Upper lobe of left lung (tissue), 6 donors: Measurements from ENCODE around the gene JMJD1C. TPM values are rescaled to one million over a fixed set of nuclear protein-coding genes. Genes with fewer than 3 reads are reported as not detected.

Experiments
- ATAC-seq, 2 donors: fragments of 200-7000 bp; cut with Tn5 transposase; one replicate each; pipeline ENCODE4 v1.9.1; 2022; ENCODE audit warnings: mild to moderate bottlenecking in 2 of 2, moderate library complexity in 2 of 2; ENCODE audit not compliant: low FRiP score in 2 of 2
- DNase-seq, 2 donors: peaks; one replicate each; pipeline ENCODE4 v3.0.0-alpha.2; 2019 to 2020
- H3K27ac ChIP-seq, 4 donors: fragments of 200-600 bp; sonication (generic); one replicate each; pipeline ENCODE4 v1.5.1; 2016 to 2019
- H3K27me3 ChIP-seq, 4 donors: fragments of 200-600 bp; sonication (generic); one replicate each; pipeline ENCODE4 v1.5.1; 2017 to 2019
- H3K36me3 ChIP-seq, 4 donors: fragments of 200-600 bp; sonication (generic); one replicate each; pipeline ENCODE4 v1.5.1; 2016 to 2019
- H3K4me1 ChIP-seq, 4 donors: fragments of 200-600 bp; sonication (generic); one replicate each; pipeline ENCODE4 v1.5.1; 2018 to 2019
- H3K4me3 ChIP-seq, 4 donors: fragments of 200-600 bp; sonication (generic); one replicate each; pipeline ENCODE4 v1.5.1; 2017 to 2019; ENCODE audit warnings: mild to moderate bottlenecking in 2 of 4, moderate library complexity in 1 of 4
- H3K9me3 ChIP-seq, 4 donors: fragments of 200-600 bp; sonication (generic); one replicate each; pipeline ENCODE4 v1.5.1; 2018 to 2019
- EP300 ChIP-seq, 4 donors: sonication (generic); formaldehyde crosslinking; IDR thresholded peaks; one replicate each; pipeline ENCODE4 v1.5.1; 2017; ENCODE audit warnings: antibody characterized with exemption in 4 of 4, control low read depth in 2 of 4
- POLR2A ChIP-seq, 4 donors: fragments of 450-650 bp; IDR thresholded peaks; one replicate each; pipeline ENCODE4 v1.5.1; 2016 to 2017; ENCODE audit warnings: antibody characterized with exemption in 4 of 4, mild to moderate bottlenecking in 2 of 4
- POLR2AphosphoS5 ChIP-seq, 2 donors: sonication (generic); formaldehyde crosslinking; IDR thresholded peaks; one replicate each; pipeline ENCODE4 v1.5.1; 2017; ENCODE audit warnings: antibody characterized with exemption in 2 of 2
- WGBS, 2 donors: methylation state at CpG; one replicate each; pipeline ENCODE4 v1.1.5; 2017 to 2018; 5-methylcytosine and 5-hydroxymethylcytosine counted together
- total RNA-seq, 6 donors: library from RNA; depleted of rRNA in 4 of 6; stranded (reverse); fragments of >200 nt in 4 of 6; gene quantifications; one replicate each; pipeline versions ENCODE4 v1.1.0 to v1.2.1, GENCODE V29; 2016 to 2021
- TF ChIP-seq, protein P1 (sequence below), 6 experiments: fragments of 450-650 bp in 4 of 6; fragments of 200-600 bp in 2 of 6; sonication (generic) in 2 of 6; IDR thresholded peaks; one replicate each; pipeline ENCODE4 v1.5.1; 2016 to 2019; ENCODE audit warnings: antibody characterized with exemption in 6 of 6
- donor health status: DM: no; HTN: no; CAD: no; lungs with moderate emphysema.
- donor health status: DM: no; HTN: yes; CAD: no; lungs with severe emphysema.

JMJD1C gene
- total RNA-seq, 6 donors from 2014 or later, result 80.2 to 130 (median 94.2) TPM

- WGBS, 2 donors, result 68 to 70% methylated on average over 8 of the region's 8 CpGs
- peaks cover 19 to 57% (median 29%) of the 10 kb centered on the region in 4 donors for H3K4me1 ChIP-seq
These were observed 27.0 kb downstream of the JMJD1C start for GRCh38 chr10:63438506-63439498.

DNA sequence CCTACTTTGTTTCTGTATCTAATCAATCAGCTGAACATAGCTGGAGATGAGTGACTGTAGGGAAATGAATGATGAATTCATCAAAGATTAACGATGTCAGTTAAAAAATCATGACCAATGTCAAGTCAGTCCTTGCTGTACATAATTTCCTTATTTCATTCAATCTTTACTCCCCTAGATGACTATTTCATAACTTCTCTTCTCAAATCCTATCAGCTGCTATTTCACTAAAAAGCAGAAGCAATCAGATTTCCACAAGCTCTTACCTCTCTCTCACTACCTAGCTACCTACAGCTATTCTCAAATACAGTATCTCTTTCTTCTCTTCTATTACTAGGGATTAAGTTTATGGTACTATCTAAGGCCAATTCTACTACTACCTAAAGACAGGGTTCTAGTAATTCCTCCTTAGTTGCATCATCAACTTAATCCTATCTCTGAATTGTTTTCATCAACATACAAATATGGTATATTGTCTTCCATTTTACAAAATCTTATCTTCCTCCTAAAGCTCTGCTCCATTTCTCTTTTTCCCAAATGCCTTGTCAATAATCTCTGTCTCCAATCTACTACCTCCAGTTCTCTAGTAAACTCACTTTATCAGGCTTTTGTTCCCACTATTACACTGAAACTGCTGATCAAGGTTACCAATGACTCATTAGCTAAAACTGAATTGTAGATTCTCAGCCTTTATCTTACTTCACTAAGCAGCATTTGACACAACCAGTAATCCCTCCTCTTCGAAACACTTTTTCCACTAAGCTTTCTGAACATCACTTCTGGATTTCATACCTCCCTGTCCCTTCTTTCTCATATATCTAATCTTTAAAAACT lies 28.4 kb downstream of the JMJD1C start:
- H3K27me3 ChIP-seq, result no peaks in the 10 kb centered on the region
- no peaks in the 10 kb centered on the region for H3K36me3 ChIP-seq
- H3K27ac ChIP-seq, result no peak overlapping the region
- DNase-seq (no peak), ATAC-seq (no peak)
- peaks cover 19 to 57% (median 31%) of the 10 kb centered on the region in 4 donors for H3K4me1 ChIP-seq
- H3K4me3 ChIP-seq, result no peak overlapping the region
- WGBS, 2 donors, result 78 to 83% methylated on average over 2 of the region's 2 CpGs
- TF ChIP-seq EP300 (IDR thresholded peaks at IDR 0.05) (no peak), POLR2A (IDR thresholded peaks at IDR 0.05) (no peak), POLR2AphosphoS5 (IDR thresholded peaks at IDR 0.05) (no peak)
- TF ChIP-seq, protein P1, sequence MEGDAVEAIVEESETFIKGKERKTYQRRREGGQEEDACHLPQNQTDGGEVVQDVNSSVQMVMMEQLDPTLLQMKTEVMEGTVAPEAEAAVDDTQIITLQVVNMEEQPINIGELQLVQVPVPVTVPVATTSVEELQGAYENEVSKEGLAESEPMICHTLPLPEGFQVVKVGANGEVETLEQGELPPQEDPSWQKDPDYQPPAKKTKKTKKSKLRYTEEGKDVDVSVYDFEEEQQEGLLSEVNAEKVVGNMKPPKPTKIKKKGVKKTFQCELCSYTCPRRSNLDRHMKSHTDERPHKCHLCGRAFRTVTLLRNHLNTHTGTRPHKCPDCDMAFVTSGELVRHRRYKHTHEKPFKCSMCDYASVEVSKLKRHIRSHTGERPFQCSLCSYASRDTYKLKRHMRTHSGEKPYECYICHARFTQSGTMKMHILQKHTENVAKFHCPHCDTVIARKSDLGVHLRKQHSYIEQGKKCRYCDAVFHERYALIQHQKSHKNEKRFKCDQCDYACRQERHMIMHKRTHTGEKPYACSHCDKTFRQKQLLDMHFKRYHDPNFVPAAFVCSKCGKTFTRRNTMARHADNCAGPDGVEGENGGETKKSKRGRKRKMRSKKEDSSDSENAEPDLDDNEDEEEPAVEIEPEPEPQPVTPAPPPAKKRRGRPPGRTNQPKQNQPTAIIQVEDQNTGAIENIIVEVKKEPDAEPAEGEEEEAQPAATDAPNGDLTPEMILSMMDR (IDR thresholded peaks at IDR 0.05), result no peak
- H3K9me3 ChIP-seq, result no peaks in the 10 kb centered on the region

More at GRCh38 chr10:63438506-63439498, 27.0 kb downstream of the JMJD1C start:
- no peaks in the 10 kb centered on the region for H3K9me3 ChIP-seq
- H3K27me3 ChIP-seq, result no peaks in the 10 kb centered on the region
- no peak overlapping the region for H3K27ac ChIP-seq
- TF ChIP-seq EP300 (IDR thresholded peaks at IDR 0.05), result no peak
- TF ChIP-seq POLR2AphosphoS5 (IDR thresholded peaks at IDR 0.05), result no peak
- TF ChIP-seq, protein P1 (IDR thresholded peaks at IDR 0.05), result no peak
- no peak for TF ChIP-seq POLR2A (IDR thresholded peaks at IDR 0.05)
- DNase-seq (no peak), ATAC-seq (no peak)
- no peaks in the 10 kb centered on the region for H3K36me3 ChIP-seq
- no peak overlapping the region for H3K4me3 ChIP-seq

DNA sequence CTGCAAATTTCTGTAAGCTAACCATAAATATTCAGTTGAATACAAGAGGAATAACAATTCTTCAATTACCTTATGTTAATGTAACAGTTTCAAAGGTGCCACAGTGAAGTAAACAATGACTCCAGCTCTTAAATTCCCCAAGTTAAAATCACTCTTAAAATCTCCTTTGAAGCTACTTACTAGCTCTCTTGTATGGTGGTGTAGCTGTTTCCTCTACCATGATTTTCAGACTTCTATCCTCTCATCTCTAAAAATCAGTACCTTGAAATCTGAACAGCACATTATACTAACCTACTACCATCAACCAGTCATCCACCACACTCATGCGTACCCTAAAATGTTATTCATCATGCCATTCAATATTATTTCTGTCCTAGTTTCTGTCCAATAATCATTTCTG lies 29.6 kb downstream of the JMJD1C start:
- TF ChIP-seq POLR2A (IDR thresholded peaks at IDR 0.05), result no peak
- TF ChIP-seq POLR2AphosphoS5 (IDR thresholded peaks at IDR 0.05), result no peak
- no peak for TF ChIP-seq EP300 (IDR thresholded peaks at IDR 0.05)
- TF ChIP-seq, protein P1 (IDR thresholded peaks at IDR 0.05), result no peak
- no peak overlapping the region for H3K4me3 ChIP-seq
- WGBS, 2 donors, result 100% methylated on average over 1 of the region's 1 CpG
- no peaks in the 10 kb centered on the region for H3K27me3 ChIP-seq
- H3K36me3 ChIP-seq, result no peaks in the 10 kb centered on the region
- H3K9me3 ChIP-seq, result no peaks in the 10 kb centered on the region
- no peak overlapping the region for H3K27ac ChIP-seq
- H3K4me1 ChIP-seq, result peaks cover 15 to 50% (median 30%) of the 10 kb centered on the region in 4 donors
- ATAC-seq, result no peak
- DNase-seq, result no peak

GRCh38 chr10:63434866-63435854 lies 30.6 kb downstream of the JMJD1C start:
- Histone ChIP-seq H3K9me3 (no peaks in the 10 kb centered on the region), H3K4me1 (peaks cover 14 to 50% (median 34%) of the 10 kb centered on the region in 4 donors), H3K27me3 (no peaks in the 10 kb centered on the region), H3K36me3 (no peaks in the 10 kb centered on the region), H3K4me3 (no peak overlapping the region), H3K27ac (no peak overlapping the region)
- no peak for DNase-seq
- no peak for ATAC-seq
- TF ChIP-seq EP300 (IDR thresholded peaks at IDR 0.05), result no peak
- TF ChIP-seq, protein P1 (IDR thresholded peaks at IDR 0.05), result no peak
- no peak for TF ChIP-seq POLR2A (IDR thresholded peaks at IDR 0.05)
- TF ChIP-seq POLR2AphosphoS5 (IDR thresholded peaks at IDR 0.05), result no peak
- WGBS, 2 donors, result 81 to 85% methylated on average over 13 of the region's 13 CpGs
